GM19372 (cell line): Measurements from ENCODE around the gene PRKAG2.

ENCODE experiments used
- ATAC-seq: cut with Tn5 transposase; IDR thresholded peaks from one replicate; pipeline ENCODE4 v1.9.1; 2021; ENCODE audit warnings: mild to moderate bottlenecking, low read depth, moderate library complexity; ENCODE audit not compliant: unreplicated experiment

The PRKAG2 gene

GRCh38 chr7:151900986-151901621 is 24.2 kb upstream of the PRKAG2 start:
- no peak for ATAC-seq

GRCh38 chr7:151900591-151900985 is 23.7 kb upstream of the PRKAG2 start:
- no peak for ATAC-seq

GRCh38 chr7:151899513-151900360 is 22.8 kb upstream of the PRKAG2 start:
- no peak for ATAC-seq

GRCh38 chr7:151897951-151898686 is 21.2 kb upstream of the PRKAG2 start:
- no peak for ATAC-seq

GRCh38 chr7:151897161-151897731 is 20.3 kb upstream of the PRKAG2 start:
- ATAC-seq, result no peak

GRCh38 chr7:151896486-151896885 is 19.6 kb upstream of the PRKAG2 start:
- no peak for ATAC-seq

- no peak for ATAC-seq
These were observed 19.2 kb upstream of the PRKAG2 start for GRCh38 chr7:151896086-151896485.

- no peak for ATAC-seq
These were observed 18.7 kb upstream of the PRKAG2 start for GRCh38 chr7:151895631-151896031.

- no peak for ATAC-seq
These were observed 18.2 kb upstream of the PRKAG2 start for GRCh38 chr7:151895008-151895630.

- no peak for ATAC-seq
These were observed 17.4 kb upstream of the PRKAG2 start for GRCh38 chr7:151894111-151895007.

GRCh38 chr7:151893405-151893923 is 16.5 kb upstream of the PRKAG2 start:
- ATAC-seq, result no peak

GRCh38 chr7:151891753-151892152 is 14.8 kb upstream of the PRKAG2 start:
- no peak for ATAC-seq

GRCh38 chr7:151891182-151891581 is 14.3 kb upstream of the PRKAG2 start:
- no peak for ATAC-seq

GRCh38 chr7:151890355-151891004 is 13.6 kb upstream of the PRKAG2 start:
- no peak for ATAC-seq

GRCh38 chr7:151889406-151890354 is 12.8 kb upstream of the PRKAG2 start:
- no peak for ATAC-seq

GRCh38 chr7:151888079-151889067 is 11.5 kb upstream of the PRKAG2 start:
- no peak for ATAC-seq

GRCh38 chr7:151886783-151887182 is 9.9 kb upstream of the PRKAG2 start:
- ATAC-seq, result no peak
